ENCODE results near the gene MAPK1IP1L.

MAPK1IP1L gene

DNA sequence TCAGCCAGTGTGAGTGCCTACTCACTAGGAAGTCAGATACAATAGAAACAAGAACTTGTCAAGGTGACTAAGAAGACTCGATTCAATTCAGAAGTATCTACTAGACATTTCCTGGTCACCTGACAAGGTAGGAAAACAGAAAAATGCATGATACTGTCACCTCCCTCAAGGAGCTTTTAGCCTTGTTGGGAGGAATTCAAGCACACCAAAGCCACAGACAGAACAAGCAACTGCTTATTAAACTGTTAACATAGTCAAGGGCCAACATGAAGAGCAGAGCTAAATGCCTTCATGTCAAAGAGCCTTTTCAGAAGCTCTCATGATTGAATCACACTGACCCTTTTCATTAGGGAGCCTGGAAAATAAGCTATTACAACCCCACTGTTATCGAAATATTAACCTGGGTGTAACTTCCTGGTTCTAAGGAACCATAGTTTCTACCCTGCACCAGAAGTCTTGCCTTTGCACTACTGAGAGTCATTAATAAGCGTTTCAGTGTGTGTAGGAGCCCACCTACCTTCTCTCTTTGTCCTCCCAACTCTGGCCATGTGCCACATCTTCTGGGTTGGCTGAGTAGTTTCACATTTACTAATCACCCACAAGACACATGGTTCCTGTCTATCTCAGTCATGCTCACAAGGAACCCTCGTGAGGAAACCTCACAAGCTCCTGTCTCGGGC, 46.6 kb downstream of the MAPK1IP1L start:
- peak; percentile 41 for DNase-seq (ENCODE audit: low spot score)

- no peak for DNase-seq (ENCODE audit: low spot score)
Measured at GRCh38 chr14:55098561-55098898, 47.1 kb downstream of the MAPK1IP1L start.

GRCh38 chr14:55099756-55100155, 48.3 kb downstream of the MAPK1IP1L start:
- DNase-seq (ENCODE audit: low spot score) = no peak

DNA sequence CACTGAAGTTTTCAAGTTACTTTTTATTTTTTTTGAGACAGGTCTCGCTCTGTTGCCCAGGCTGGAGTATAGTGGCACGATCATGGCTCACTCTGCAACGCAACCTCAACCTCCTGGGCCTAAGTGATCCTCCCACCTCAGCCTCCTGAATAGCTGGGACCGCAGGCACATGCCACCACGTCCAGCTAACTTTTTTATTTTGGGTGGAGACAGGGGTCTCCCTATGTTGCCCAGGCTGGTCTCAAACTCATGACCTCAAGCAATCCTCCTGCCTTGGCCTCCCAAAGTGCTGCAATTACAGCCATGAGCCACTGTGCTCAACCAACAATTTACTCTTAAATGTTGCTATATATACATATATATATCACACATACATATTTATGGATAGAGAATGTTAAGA, 50.3 kb downstream of the MAPK1IP1L start:
- no peak for DNase-seq (ENCODE audit: low spot score)

DNA sequence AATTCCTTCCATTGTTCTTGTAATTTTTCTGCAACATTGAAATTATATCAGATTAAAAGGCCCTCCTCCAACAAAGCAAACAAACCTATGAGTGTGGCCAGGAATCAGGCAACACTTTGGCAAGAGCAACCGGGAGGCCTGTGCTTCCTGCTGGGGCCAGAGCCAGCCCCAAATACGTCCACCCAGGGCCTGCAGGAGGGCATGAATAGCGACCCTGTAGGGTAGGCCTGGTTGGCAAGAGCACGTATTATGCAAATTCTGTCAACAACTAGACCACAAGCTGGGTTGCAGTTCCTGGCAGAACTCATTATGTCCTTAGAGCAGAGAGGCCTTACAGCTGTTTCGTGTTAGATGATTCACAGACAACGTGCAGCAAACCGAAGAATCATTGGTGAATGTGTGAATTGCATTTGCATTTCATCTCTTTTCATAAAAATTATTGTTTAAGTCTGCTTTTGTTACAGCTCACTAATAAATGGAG, 50.7 kb downstream of the MAPK1IP1L start:
- DNase-seq (ENCODE audit: low spot score) = peak; percentile 88

DNA sequence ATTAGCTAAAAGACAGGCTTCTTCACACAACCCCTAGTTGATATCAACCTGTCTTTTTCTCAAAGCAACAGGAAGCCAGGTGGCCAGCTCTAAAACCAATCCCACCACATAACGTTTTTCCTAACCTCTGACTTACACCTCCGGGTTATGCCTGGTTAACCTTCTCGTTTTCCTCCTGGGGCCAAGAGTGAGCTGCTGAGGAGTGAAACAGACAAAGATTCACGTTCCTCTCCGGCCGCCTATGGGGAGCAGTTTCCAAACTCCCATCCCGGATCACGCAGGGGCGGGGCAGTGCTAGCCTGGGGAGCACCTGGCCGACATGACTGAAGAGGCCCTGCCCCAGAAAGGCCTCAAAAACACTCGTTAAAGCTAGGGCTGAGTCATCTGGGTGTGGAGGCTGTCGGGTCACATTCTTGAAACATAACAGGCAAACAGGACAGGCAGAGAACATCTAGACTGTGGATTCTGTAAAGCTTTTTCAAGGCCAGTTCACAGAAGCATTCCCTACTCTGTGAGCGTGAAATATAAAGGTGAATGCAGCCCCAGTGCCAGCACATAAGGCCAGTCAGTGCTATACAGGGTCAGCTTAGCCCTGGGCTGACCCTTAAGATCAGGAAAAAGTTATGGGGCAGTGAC, 51.7 kb downstream of the MAPK1IP1L start:
- DNase-seq (ENCODE audit: low spot score) = no peak

DNA sequence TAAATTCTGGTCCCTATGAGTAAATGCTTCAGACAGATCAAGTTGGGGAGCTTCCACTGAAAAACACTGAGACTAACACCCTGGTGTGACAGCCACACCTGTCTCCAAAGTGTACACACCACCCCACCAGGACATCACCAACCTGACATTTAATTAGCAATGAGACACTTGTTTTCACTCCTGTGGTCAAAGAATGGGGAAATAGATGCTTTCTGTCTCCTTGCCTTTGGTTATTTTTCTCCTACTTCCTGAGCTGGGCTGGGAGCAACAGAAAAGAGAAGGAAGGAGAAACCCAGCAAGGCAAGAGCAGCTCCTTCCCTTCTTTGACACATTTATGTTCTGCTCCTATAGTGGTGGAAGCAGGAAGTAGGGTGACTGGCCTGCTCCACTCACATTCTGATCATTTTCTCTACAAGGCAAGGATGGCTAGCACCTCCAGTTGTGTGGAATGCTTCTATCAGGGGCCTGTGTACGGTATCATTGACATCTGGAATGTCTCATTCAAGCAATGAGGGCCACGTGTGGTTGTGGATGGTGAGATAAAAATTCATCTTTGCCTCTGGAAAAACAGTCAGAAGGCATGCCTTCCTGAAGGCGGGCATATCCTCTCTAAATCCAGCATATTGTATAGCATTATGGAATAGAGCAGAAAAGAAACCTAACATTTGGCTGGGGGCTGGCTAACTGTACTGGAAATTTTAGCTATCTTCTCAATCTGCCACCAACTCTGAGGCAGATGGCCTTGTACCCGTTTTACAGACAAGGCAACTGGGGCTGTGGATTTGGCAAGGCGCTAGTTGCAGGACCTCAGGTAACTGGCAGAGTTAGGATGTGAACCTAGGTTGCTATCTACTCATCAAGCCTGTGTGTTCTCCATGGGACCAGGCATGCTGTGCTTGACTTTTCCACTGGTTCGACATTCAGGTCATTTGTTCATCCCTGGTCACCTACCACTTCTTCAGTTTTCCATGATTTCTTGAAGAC, 52.8 kb downstream of the MAPK1IP1L start:
- DNase-seq (ENCODE audit: low spot score) = peak; percentile 34

- DNase-seq (ENCODE audit: low spot score) = no peak
Measured at GRCh38 chr14:55105991-55106390, 54.5 kb downstream of the MAPK1IP1L start.

DNA sequence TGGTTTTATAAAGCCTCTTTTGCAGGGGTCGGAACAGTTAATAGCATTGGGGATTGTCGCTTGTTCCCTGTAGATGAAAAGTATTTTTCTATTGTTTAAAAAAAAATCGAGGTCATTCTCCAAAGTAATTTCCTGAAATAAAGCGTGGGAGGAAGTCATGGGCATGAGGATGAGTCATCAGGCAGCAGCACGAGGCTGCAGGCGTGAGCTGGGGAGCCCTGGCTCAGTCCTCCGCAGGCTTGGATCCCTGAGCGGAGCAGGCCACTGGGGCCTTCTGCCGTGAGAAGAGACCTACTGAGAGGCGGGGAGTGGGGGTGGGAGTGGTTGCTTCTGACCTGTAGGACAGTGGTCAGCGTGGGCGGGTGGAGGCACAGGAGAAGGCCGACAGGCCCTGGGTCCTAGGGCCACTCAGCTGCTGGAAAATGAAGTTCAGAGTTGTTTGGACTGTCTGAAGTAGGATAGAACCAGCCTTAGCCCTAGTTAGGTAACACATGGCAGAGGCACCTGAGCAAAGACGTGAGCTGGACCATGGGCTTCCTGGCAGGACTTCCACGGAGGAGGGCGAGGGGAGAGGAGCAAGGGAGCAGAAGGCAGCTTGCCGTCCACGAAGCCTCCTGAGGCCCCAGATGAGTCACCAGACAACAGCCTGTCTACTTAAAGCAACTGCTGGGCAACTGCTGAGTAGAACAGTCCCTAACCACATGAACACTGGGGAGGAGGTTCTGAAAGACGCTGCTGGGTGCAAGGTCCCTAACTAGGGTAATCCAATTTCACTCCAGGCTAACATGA, 56.5 kb downstream of the MAPK1IP1L start:
- peak; percentile 45 for DNase-seq (ENCODE audit: low spot score)

- DNase-seq (ENCODE audit: low spot score) = no peak
Measured at GRCh38 chr14:55109836-55110235, 58.4 kb downstream of the MAPK1IP1L start.

GRCh38 chr14:55111122-55111708, 59.8 kb downstream of the MAPK1IP1L start:
- no peak for DNase-seq (ENCODE audit: low spot score)

GRCh38 chr14:55114720-55115119, 63.3 kb downstream of the MAPK1IP1L start:
- no peak for DNase-seq (ENCODE audit: low spot score)

GRCh38 chr14:55115460-55115859, 64.0 kb downstream of the MAPK1IP1L start:
- DNase-seq (ENCODE audit: low spot score) = no peak

GRCh38 chr14:55115861-55116245, 64.4 kb downstream of the MAPK1IP1L start:
- no peak for DNase-seq (ENCODE audit: low spot score)

GRCh38 chr14:55116246-55117030, 65.0 kb downstream of the MAPK1IP1L start:
- no peak for DNase-seq (ENCODE audit: low spot score)

DNA sequence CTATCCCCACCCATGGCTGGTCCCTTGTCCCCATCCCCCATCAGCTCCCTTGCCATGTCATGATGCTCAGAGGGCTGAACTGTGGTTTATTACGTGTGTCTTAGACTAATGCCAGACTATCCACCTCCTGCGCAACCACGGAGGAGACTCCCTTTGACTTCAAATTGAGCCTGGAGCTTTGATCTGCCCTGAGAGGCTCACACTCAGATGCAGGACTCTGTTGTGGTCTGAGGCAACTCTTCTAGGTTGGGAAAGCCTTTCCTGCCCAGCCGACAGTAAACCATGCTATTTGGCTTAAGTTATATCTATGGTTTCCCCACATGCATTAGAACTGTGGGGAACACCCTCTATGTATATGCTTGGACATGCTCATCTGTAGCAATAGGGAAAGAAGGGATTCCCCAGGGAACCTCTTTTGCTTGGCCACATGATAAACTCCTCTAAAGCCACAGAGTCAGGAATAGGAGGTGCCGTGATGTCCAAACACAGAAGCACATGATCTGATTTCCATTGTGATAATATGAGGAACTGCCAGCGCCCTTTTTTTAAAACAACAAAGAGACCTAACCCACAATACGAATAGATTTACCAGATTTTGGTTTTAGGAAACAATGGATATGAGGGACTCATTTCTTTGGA, 66.5 kb downstream of the MAPK1IP1L start:
- no peak for DNase-seq (ENCODE audit: low spot score)

GRCh38 chr14:55118761-55119160, 67.3 kb downstream of the MAPK1IP1L start:
- no peak for DNase-seq (ENCODE audit: low spot score)
